HG03520 (cell line): ENCODE results near the gene RGS19.

Experiments used
- ATAC-seq: cut with Tn5 transposase; IDR thresholded peaks from one replicate; pipeline ENCODE4 v1.9.1; 2021; ENCODE audit warnings: mild to moderate bottlenecking, moderate library complexity; ENCODE audit not compliant: unreplicated experiment

RGS19 gene

GRCh38 chr20:64050261-64051032 is 28.9 kb downstream of the RGS19 start:
- ATAC-seq, result no peak

GRCh38 chr20:64049878-64050260 is 29.4 kb downstream of the RGS19 start:
- no peak for ATAC-seq

GRCh38 chr20:64049060-64049877 is 30.0 kb downstream of the RGS19 start, which contains the start of gene SOX18:
Gene SOX18, minus strand, starts transcription at chr20:64049639. Its CDS starts 123 bp downstream, at chr20:64049516.
- ATAC-seq, result no peak

GRCh38 chr20:64048402-64049044 is 30.8 kb downstream of the RGS19 start:
- ATAC-seq, result no peak

GRCh38 chr20:64047968-64048401 is 31.3 kb downstream of the RGS19 start:
- ATAC-seq, result no peak

GRCh38 chr20:64047046-64047389 is 32.3 kb downstream of the RGS19 start:
- no peak for ATAC-seq

GRCh38 chr20:64045346-64046011 is 33.8 kb downstream of the RGS19 start:
- ATAC-seq, result no peak

GRCh38 chr20:64044484-64045247 is 34.7 kb downstream of the RGS19 start:
- ATAC-seq, result no peak

- ATAC-seq, result no peak
These were observed 35.5 kb downstream of the RGS19 start for GRCh38 chr20:64043768-64044167.

- no peak for ATAC-seq
These were observed 37.1 kb downstream of the RGS19 start for GRCh38 chr20:64042054-64042781.

- no peak for ATAC-seq
These were observed 37.6 kb downstream of the RGS19 start for GRCh38 chr20:64041781-64042053.

GRCh38 chr20:64041040-64041780 is 38.1 kb downstream of the RGS19 start:
- no peak for ATAC-seq

GRCh38 chr20:64040231-64041039 is 38.9 kb downstream of the RGS19 start:
- ATAC-seq, result no peak

GRCh38 chr20:64039293-64040160 is 39.8 kb downstream of the RGS19 start:
- no peak for ATAC-seq

GRCh38 chr20:64038565-64039292 is 40.6 kb downstream of the RGS19 start:
- ATAC-seq, result peak; percentile 45

GRCh38 chr20:64038224-64038564 is 41.1 kb downstream of the RGS19 start:
- ATAC-seq, result peak; percentile 30
